LNCaP clone FGC (cell line): ENCODE measurements around the gene AMELX.

Source experiments
- DNase-seq: peaks from one replicate; pipeline ENCODE4 v3.0.0-alpha.2; 2011; ENCODE audit warnings: low read depth
- H3K4me3 ChIP-seq: 2 replicates; pipeline ENCODE4 v1.5.1; 2011; ENCODE audit warnings: mild to moderate bottlenecking, low read depth, low read length, control low read depth
- TF ChIP-seq, protein P1 (sequence below): IDR thresholded peaks from 2 replicates; pipeline ENCODE4 v1.5.1; 2012; ENCODE audit warnings: mild to moderate bottlenecking; ENCODE audit not compliant: control insufficient read depth, insufficient read depth; ENCODE audit errors: extremely low read depth

AMELX gene

DNA sequence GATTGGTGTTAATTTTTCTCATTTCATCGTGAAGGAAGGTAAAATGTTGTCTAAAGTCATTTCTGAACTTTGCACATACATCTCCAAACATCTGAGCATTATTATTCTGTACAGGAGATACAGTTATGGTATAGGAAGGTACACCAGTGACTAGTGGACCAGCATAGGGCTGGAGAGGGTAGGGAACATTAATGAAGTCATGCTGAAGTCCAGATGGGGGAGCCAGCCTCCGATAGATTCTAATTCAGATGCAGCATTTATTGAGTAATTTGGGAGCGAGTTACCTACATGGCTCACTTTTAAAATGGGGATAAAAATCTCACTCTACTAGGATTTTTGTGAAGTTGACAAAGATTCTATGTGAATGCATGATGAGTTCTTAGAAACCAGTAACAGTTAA lies 34.9 kb downstream of the AMELX start:
- H3K4me3 ChIP-seq: no peak overlapping the region
- TF ChIP-seq, protein P1, sequence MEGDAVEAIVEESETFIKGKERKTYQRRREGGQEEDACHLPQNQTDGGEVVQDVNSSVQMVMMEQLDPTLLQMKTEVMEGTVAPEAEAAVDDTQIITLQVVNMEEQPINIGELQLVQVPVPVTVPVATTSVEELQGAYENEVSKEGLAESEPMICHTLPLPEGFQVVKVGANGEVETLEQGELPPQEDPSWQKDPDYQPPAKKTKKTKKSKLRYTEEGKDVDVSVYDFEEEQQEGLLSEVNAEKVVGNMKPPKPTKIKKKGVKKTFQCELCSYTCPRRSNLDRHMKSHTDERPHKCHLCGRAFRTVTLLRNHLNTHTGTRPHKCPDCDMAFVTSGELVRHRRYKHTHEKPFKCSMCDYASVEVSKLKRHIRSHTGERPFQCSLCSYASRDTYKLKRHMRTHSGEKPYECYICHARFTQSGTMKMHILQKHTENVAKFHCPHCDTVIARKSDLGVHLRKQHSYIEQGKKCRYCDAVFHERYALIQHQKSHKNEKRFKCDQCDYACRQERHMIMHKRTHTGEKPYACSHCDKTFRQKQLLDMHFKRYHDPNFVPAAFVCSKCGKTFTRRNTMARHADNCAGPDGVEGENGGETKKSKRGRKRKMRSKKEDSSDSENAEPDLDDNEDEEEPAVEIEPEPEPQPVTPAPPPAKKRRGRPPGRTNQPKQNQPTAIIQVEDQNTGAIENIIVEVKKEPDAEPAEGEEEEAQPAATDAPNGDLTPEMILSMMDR: no peak
- DNase-seq: no peak

DNA sequence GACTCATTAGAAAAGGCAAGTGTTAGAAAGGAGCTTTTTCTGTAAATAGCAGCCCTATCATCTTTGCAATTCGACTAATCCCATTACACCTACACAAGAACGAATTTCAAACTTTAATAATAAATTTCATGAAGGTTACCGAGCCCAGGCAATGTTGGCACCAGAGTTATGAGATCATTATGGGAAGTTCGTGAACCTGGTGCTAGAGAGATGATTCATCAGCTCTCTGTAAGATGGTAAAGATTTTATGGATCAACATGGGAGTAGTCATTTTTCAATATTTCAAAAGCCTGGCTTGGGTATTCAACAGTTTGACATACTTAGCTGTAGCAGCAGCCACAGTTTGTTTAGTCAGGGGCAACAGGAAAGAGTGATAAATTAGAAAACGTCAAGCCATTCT lies 35.8 kb downstream of the AMELX start:
- no peak overlapping the region for H3K4me3 ChIP-seq
- TF ChIP-seq, protein P1: no peak
- DNase-seq: peak; percentile 8

DNA sequence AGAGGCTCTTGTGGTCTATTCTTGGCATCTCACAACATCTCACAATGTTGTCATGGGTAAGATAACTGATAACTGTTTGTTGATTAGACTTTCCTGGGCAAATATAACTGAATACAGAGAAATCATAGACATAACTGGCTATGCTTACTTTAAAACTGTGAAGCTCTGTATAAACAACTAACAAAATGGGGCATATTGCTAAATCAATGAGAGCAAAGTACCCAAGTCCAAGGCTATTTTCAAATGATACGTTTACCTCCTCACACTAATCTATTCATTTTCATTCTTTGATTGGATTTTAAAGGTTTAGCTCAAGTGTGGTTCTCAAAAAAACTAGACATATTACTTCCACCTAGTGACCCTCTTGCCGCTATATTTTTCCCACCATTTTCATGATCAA lies 38.6 kb downstream of the AMELX start:
- TF ChIP-seq, protein P1: no peak
- H3K4me3 ChIP-seq: no peak overlapping the region
- DNase-seq: no peak

DNA sequence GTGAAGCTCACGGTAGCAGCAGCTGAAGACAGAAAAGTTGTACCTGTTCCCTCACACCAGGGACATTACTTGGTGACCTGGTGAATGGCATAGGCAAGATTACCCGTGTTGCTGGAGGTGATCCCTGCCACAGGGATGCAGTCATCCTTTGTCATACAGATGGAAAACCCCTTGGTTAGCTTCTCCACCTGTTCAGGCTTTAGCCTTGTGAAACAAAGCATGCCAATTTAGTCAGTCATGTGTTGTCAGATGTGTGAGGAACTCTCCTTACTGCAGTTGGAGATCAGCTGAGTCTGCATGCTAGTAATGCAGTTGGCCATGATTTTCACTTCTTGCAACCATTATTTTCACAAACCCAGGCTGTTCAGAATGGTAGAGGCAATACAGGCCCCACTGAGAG lies 41.0 kb downstream of the AMELX start:
- TF ChIP-seq, protein P1: no peak
- H3K4me3 ChIP-seq: no peak overlapping the region
- DNase-seq: no peak

DNA sequence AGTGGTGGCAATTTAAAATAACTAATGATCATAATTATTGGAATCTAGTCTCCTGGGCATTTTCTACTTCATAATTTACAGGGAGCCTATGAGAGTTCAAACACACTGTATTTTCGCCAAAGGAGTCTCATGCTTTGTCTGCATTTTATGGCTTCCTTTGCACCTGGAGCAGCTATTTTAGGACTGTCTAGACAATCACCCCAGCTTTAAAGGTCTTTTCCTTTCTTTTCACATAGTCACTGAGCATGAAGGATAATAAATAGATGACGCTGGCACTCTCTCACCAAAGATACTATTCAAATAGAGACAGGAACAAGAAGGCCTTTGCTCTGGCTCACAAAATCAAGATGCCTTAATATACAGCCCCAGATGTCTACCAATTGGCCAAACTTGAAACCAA lies 43.0 kb downstream of the AMELX start:
- no peak overlapping the region for H3K4me3 ChIP-seq
- TF ChIP-seq, protein P1: no peak
- no peak for DNase-seq

DNA sequence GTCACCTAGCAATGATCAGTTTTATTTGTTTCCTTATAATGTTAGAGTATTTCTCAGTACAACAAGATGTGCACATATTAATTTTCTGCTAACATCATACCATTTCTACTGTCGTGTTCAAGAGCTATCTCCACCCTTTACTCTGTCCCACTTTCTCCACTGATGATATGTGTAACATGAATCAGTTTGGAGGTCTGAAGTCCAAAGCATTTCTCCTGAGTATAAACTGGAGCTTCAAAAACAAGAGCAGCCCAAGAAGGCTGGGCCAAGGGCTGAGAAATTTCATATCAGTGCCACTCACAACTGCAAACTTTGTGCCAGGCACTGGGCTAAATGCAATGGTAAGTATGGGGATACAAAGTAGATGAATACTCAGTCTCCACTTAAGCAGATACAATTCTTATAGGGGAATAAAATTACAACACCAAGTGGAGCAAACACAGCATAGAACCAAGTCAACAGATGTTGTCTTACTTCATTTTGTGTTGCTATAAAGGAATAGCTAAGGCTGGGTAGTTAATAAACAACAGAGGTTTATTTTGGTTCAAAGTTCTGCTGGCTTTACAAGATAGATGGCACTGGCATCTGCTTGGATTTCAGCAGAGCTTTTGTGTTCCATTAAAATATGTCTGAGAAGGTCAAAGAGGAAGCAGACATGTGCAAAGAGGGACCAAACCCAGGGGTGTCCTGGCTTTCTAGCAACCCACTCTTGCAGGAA lies 44.2 kb downstream of the AMELX start:
- H3K4me3 ChIP-seq: no peak overlapping the region
- TF ChIP-seq, protein P1: no peak
- no peak for DNase-seq
